ENCODE measurements around the gene KLK8. TPM values are rescaled to one million over a fixed set of nuclear protein-coding genes. Genes with fewer than 3 reads are reported as not detected.

The KLK8 gene
- total RNA-seq, 1 donor from 2014 or later: not detected

GRCh38 chr19:50967929-50968715, 33.3 kb downstream of the KLK8 start:
- DNase-seq: no peak
- intact Hi-C loops (cut with micrococcal nuclease): no loop called here
- ATAC-seq: no peak

- intact Hi-C loops (cut with micrococcal nuclease): no loop called here
- DNase-seq (no peak), ATAC-seq (no peak)
These were observed 37.1 kb downstream of the KLK8 start for GRCh38 chr19:50964266-50964665.

- ATAC-seq: no peak
- intact Hi-C loops (cut with micrococcal nuclease): no loop called here
- no peak for DNase-seq
These were observed 38.0 kb downstream of the KLK8 start for GRCh38 chr19:50963381-50963780.

- ATAC-seq: no peak
- no peak for DNase-seq
- intact Hi-C loops (cut with micrococcal nuclease): no loop called here
These were observed 39.2 kb downstream of the KLK8 start for GRCh38 chr19:50962245-50962644.

- ATAC-seq: no peak
- no peak for DNase-seq
- intact Hi-C loops (cut with micrococcal nuclease): no loop called here
These were observed 41.5 kb downstream of the KLK8 start for GRCh38 chr19:50959731-50960500.

- intact Hi-C loops (cut with micrococcal nuclease): no loop called here
- no peak for DNase-seq
- ATAC-seq: no peak
These were observed 43.8 kb downstream of the KLK8 start for GRCh38 chr19:50957587-50957986.

GRCh38 chr19:50952910-50953309, 48.5 kb downstream of the KLK8 start, which contains the start of gene KLK5:
TSS of gene KLK5 (minus strand) at chr19:50953038. CDS start at chr19:50952657, 381 bp downstream.
- intact Hi-C loops (cut with micrococcal nuclease): no loop called here
- no peak for ATAC-seq
- no peak for DNase-seq

- no peak for ATAC-seq
- intact Hi-C loops (cut with micrococcal nuclease): no loop called here
- DNase-seq: no peak
These were observed 51.5 kb downstream of the KLK8 start for GRCh38 chr19:50949861-50950260.

GRCh38 chr19:50947123-50947522, 54.3 kb downstream of the KLK8 start:
- DNase-seq (no peak), ATAC-seq (no peak)
- intact Hi-C loops (cut with micrococcal nuclease): no loop called here

Other genes with a start within 250 kb of the KLK8 start
- not detected for gene GPR32, start 231.1 kb downstream of the KLK8 start, total RNA-seq
- not detected for gene ACP4, start 211.2 kb downstream of the KLK8 start, total RNA-seq
- gene KLK1, start 177.8 kb downstream of the KLK8 start, total RNA-seq: not detected
- gene KLK15, start 168.0 kb downstream of the KLK8 start, total RNA-seq: not detected
- gene KLK3, start 146.7 kb downstream of the KLK8 start, total RNA-seq: not detected
- gene KLK2, start 128.2 kb downstream of the KLK8 start, total RNA-seq: not detected
- not detected for gene KLK4, start 90.2 kb downstream of the KLK8 start, total RNA-seq
- not detected for gene KLK5, start 48.6 kb downstream of the KLK8 start, total RNA-seq
- not detected for gene KLK6, start 32.0 kb downstream of the KLK8 start, total RNA-seq
- gene KLK7, start 17.7 kb downstream of the KLK8 start, total RNA-seq: not detected
- gene KLK10, start 18.1 kb upstream of the KLK8 start, total RNA-seq: 0.50 TPM
- 0.62 TPM for gene KLK11, start 25.0 kb upstream of the KLK8 start, total RNA-seq
- not detected for gene KLK12, start 33.4 kb upstream of the KLK8 start, total RNA-seq
- gene KLK13, start 63.5 kb upstream of the KLK8 start, total RNA-seq: not detected
- gene KLK14, start 81.3 kb upstream of the KLK8 start, total RNA-seq: 0.89 TPM
- gene CTU1, start 106.8 kb upstream of the KLK8 start, total RNA-seq: 3.6 TPM
- gene SIGLEC9, start 123.3 kb upstream of the KLK8 start, total RNA-seq: 1.4 TPM
- gene SIGLEC7, start 140.7 kb upstream of the KLK8 start, total RNA-seq: 0.50 TPM
- 4.4 TPM for gene CD33, start 223.5 kb upstream of the KLK8 start, total RNA-seq
- gene SIGLECL1, start 249.5 kb upstream of the KLK8 start, total RNA-seq: not detected